ENCODE results near the gene ZBTB20.

DNA sequence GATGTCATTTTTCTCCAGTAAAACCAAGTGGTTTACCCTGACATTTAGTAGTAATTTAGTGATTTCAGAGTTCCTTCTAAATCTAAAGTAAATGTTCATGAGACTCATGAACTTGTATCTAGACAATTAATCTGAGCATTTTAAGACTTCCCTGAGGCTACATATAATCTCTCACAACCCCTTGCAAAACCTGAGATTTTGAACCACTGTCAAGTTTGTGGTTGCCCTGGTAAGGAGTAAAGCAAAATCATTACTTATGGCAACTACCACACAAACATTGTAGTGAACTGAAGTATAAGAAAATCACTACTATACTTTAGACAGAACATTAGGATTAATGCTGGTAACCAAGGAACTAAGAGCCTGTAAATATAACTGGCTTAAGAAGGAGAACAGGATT is 483.1 kb downstream of the ZBTB20 start:
- TF ChIP-seq JUND (IDR thresholded peaks at IDR 0.05; ENCODE audit: low read depth, low read length) (no peak), CEBPB (IDR thresholded peaks at IDR 0.05; ENCODE audit: borderline replicate concordance in 1 of 2, low read depth in 2 of 2, low read length in 2 of 2) (no peak)
- TF ChIP-seq, protein P1, sequence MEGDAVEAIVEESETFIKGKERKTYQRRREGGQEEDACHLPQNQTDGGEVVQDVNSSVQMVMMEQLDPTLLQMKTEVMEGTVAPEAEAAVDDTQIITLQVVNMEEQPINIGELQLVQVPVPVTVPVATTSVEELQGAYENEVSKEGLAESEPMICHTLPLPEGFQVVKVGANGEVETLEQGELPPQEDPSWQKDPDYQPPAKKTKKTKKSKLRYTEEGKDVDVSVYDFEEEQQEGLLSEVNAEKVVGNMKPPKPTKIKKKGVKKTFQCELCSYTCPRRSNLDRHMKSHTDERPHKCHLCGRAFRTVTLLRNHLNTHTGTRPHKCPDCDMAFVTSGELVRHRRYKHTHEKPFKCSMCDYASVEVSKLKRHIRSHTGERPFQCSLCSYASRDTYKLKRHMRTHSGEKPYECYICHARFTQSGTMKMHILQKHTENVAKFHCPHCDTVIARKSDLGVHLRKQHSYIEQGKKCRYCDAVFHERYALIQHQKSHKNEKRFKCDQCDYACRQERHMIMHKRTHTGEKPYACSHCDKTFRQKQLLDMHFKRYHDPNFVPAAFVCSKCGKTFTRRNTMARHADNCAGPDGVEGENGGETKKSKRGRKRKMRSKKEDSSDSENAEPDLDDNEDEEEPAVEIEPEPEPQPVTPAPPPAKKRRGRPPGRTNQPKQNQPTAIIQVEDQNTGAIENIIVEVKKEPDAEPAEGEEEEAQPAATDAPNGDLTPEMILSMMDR (IDR thresholded peaks at IDR 0.05 in 2 of 3, conservative IDR thresholded peaks at IDR 0.05 in 1 of 3; ENCODE audit: control insufficient read depth in 2 of 3, extremely low read depth in 1 of 3, insufficient read depth in 1 of 3, low read depth in 3 of 3, low read length in 3 of 3), result no peak
